ELF-1 (cell line): ENCODE results near the gene SPEF1.

Experiments used
- DNase-seq: peaks from one replicate; pipeline ENCODE4 v3.0.0-alpha.2; 2016; ENCODE audit warnings: low read depth, low spot score

SPEF1 gene

DNA sequence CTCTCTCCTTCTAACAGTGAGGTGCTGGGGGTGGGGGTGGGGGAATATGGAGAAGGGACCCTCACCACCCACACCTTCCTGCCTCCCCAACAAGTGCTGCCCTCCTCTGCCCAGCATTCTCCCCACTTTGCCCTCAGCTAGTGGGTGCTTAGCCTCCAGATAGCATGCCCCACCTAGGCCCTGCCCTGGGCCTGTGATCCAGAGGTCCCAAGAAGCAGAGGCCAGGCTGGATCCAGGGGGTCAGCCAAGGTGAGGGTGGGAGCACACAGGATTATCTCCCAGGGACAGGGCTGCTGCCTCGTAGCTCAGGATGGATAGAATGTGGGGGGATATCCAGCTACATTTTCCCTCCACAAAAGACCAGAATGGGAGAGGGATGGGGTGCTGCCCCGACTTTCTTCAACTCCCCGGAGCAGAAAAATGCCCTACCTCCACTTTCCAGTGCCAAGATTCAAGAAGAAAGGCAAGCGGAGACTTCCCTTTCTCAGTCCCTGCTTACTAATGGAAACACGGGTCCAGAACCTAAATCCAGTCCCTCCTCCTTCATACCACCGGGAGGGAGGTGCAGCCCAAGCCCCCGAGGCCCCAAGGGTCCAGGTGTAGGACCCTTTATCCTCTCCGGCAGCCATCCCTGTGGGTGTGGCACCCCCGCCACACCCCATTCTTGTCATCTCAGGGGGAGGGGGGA, 14.7 kb downstream of the SPEF1 start:
- no peak for DNase-seq

GRCh38 chr20:3765171-3765882, 15.9 kb downstream of the SPEF1 start:
- DNase-seq = no peak

DNA sequence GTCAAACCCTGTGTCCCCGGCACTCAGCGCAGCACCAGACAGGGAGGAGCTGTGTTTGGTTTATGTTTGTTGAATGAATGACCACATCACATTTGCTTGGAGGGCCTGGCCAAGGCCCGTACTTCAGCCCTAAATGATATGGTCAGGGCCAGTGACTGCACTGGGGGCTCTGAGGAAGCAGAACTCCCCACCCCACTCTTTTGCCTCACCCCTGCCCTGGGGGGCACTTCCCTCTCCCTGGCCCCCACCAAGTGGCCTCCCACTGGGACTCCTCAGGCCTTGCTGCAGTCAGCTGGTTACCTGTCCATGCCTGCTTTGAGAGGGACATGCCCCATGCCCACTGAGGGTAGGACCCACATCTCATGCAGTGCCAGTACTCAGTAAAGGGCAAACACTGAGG, 16.6 kb downstream of the SPEF1 start:
- DNase-seq = no peak

- DNase-seq = no peak
Observed at GRCh38 chr20:3763671-3764601, 17.3 kb downstream of the SPEF1 start.

GRCh38 chr20:3760655-3761348, 20.4 kb downstream of the SPEF1 start:
- DNase-seq = no peak

GRCh38 chr20:3759884-3760283, 21.4 kb downstream of the SPEF1 start:
- no peak for DNase-seq

- no peak for DNase-seq
Observed at GRCh38 chr20:3759316-3759823, 21.9 kb downstream of the SPEF1 start.

DNA sequence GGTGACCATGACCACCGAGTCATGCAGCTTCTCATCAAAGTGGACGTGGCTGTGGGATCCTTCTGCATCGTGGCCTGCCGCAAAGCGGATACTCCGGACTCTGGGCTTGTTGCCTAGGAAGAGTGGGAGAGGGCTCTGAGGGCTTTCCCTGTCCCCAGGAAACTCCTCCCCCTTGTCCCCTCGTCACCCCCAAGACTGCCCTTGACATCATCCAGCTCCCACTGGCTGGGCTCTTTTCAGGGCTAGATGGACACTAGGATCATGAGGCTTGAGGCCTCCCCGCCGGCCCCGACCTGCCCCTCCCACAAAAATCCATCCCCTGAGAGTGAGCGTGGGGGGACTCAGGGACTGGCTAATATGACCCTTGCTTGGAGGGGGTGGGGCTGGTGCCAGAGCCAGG, 22.7 kb downstream of the SPEF1 start:
- DNase-seq = no peak

DNA sequence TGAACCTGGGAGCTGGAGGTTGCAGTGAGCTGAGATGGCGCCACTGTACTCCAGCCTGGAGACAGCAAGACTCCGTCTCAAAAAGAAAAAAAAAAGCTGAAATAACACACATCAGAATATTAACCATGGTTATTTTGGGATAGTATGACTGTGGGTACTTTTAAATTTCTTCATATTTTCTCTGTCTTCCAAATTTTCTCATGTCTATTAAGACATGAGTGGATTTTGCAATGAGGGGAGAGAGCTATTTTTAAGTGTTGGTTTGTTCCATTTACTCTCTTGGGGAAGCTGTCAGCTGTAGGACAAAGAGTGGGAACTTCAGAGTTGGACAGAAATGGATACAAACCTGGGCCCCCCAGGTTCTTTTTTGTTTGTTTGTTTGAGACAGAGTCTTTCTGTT, 24.0 kb downstream of the SPEF1 start:
- no peak for DNase-seq

DNA sequence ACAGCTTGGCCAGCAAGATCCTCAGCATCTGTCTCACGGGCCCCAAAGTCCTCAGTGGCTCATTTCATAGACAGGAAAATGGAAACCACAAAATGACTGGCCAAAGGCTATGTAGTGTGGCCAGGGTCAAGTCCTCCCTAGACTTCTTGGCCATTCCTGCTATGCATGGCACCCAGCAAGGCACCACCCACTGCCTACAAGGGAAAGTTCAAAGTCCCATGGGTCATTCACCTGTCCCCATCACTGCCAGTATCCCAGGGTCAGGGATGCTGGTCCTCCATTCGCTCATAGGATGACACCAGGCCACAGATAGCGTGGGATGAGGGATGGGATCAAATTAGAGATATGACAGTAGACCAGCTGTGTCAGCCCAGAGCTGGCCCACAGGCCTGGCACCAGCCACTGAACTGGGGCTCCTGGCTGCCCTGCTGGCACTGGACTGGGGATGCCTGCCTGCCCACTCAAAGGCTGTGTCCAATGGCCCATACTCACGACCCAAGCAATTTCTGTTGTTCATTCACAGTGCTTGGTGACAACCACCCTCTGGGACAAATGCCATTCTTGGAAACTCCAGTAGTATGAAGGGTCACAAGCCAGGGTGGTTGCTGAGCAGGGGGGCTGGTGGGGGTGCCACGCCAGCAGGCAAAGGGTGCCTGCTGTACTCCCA, 25.3 kb downstream of the SPEF1 start:
- no peak for DNase-seq

- DNase-seq = no peak
Observed at GRCh38 chr20:3755269-3755668, 26.0 kb downstream of the SPEF1 start.

DNA sequence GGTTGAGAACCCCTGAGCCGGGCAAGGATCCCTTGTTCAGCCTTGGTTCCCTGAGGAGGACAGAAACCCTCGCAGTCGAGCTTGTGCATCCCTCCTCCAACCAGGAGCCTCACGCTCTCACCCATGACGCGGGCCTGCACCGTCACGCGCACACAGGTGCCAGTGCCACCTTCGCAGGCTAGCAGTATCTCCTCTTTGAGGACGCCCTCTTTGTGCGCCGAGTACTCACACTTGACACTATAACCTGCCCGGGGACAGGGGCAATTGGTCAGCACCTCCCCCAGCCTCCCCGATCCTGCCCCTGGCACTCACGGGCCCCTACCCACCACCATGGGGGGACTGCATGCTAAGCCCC, 27.0 kb downstream of the SPEF1 start:
- no peak for DNase-seq

GRCh38 chr20:3753501-3754275, 27.6 kb downstream of the SPEF1 start:
- DNase-seq = no peak

DNA sequence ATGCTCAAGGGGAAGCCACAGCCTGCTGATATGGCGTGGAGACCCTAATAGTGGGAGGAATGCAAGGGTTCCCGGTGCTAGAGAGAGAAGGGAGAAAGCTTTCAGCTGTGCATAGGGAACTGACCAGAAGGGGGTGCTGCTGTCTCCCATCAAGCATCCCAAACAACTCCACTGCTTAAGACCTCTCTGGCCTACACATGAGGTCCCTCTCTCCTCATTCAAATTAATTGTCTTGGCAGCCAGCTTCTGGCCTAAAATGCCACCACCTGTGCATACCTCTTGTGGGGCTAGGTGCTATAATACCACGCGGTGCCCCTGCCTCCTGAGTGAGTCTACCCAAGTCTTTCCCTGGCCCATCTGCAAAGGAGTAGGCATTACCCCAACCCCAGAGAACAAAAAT, 28.1 kb downstream of the SPEF1 start:
- peak; percentile 87 for DNase-seq

- no peak for DNase-seq
Observed at GRCh38 chr20:3752386-3752759, 28.9 kb downstream of the SPEF1 start.

- DNase-seq = peak; percentile 84
Observed at GRCh38 chr20:3751675-3752385, 29.4 kb downstream of the SPEF1 start.

DNA sequence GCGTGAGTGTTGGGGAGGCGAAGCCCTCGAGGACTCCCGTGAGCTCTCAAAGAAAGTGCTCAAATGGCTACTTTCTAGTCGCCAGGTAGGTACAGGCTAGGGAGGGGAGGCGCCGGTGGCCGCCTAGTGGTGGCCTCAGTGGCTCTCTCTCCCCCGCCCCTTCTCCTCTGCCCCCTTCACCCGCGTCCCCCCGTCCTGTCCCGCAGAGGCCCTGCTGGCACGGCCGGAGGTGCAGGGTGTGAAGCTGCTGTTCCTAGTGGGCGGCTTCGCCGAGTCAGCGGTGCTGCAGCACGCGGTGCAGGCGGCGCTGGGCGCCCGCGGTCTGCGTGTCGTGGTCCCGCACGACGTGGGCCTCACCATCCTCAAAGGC, 30.0 kb downstream of the SPEF1 start:
- no peak for DNase-seq

- DNase-seq = peak; percentile 85
Observed at GRCh38 chr20:3749689-3750531, 31.3 kb downstream of the SPEF1 start.
